Right lobe of liver (tissue), 6 donors: ENCODE measurements around the gene TMPRSS7. TPM values are rescaled to one million over a fixed set of nuclear protein-coding genes. Genes with fewer than 3 reads are reported as not detected.

Experiments
- ATAC-seq, 4 donors: fragments of 200-7000 bp; cut with Tn5 transposase; one replicate each; pipeline ENCODE4 v1.9.1; 2020; ENCODE audit warnings: mild to moderate bottlenecking in 4 of 4, moderate library complexity in 4 of 4
- DNase-seq, 3 donors: peaks; one replicate each; pipeline ENCODE4 v3.0.0-alpha.2; 2020
- H3K27ac ChIP-seq, 3 donors: fragments of 200-600 bp; one replicate each; pipeline ENCODE4 v1.8.0; 2022
- H3K27me3 ChIP-seq, 2 donors: fragments of 200-600 bp; one replicate each; pipeline ENCODE4 v1.8.0; 2022
- H3K36me3 ChIP-seq, 4 donors: fragments of 200-600 bp; sonication (generic) in 1 of 4; one replicate each; pipeline versions ENCODE4 v1.5.1 to v1.8.0; 2017 to 2022; ENCODE audit warnings: control low read depth in 1 of 4
- H3K4me1 ChIP-seq, 4 donors: fragments of 200-600 bp; sonication (generic) in 1 of 4; one replicate each; pipeline versions ENCODE4 v1.5.1 to v1.8.0; 2017 to 2022; ENCODE audit warnings: control low read depth in 1 of 4
- H3K4me3 ChIP-seq, 3 donors: fragments of 200-600 bp; one replicate each; pipeline ENCODE4 v1.8.0; 2022
- H3K9me3 ChIP-seq, 4 donors: fragments of 200-600 bp; sonication (generic) in 1 of 4; one replicate each; pipeline versions ENCODE4 v1.5.1 to v1.8.0; 2017 to 2022; ENCODE audit warnings: control low read depth in 1 of 4
- CTCF ChIP-seq, 4 donors: fragments of 200-600 bp in 3 of 4; fragments of 450-650 bp in 1 of 4; IDR thresholded peaks; one replicate each; pipeline versions ENCODE4 v1.5.1 to v1.8.0; 2016 to 2022; ENCODE audit warnings: antibody characterized with exemption in 4 of 4, mild to moderate bottlenecking in 2 of 4
- POLR2A ChIP-seq: fragments of 450-650 bp; IDR thresholded peaks from one replicate; pipeline ENCODE4 v1.6.1; 2017; ENCODE audit warnings: antibody characterized with exemption, mild to moderate bottlenecking
- WGBS: methylation state at CpG from one replicate; pipeline ENCODE4 v1.1.6; 2018; ENCODE audit warnings: low coverage, low lambda C conversion rate; ENCODE audit not compliant: insufficient coverage; ENCODE audit errors: missing lambda C conversion rate; 5-methylcytosine and 5-hydroxymethylcytosine counted together
- intact Hi-C, 2 donors: fragments of 100-400 bp; cut with DNase I; formaldehyde crosslinking; loops; one replicate each; pipeline versions ENCODE4 v1.11.2 to v1.14.1; 2022
- total RNA-seq, 6 experiments: library from RNA; depleted of rRNA in 2 of 6; stranded (reverse); fragments of >200 nt in 2 of 6; fragmentation: NEBNext Ultra II Directional in 3 of 6; extraction: Animal tissue kit (Norgen Biotek cat#: 25700) in 3 of 6; gene quantifications; one replicate each; pipeline versions ENCODE4 v1.1.0 to v1.2.4, GENCODE V29; 2016 to 2023
- donor health status: DM: no; HTN: yes; CAD: no.
- donor health status: DM: no; HTN: no; CAD: no.
- donor health status: DM: no; HTN: no; CAD: no.
- donor health status: DM: no; HTN: yes; CAD: no.
- donor health status: DM: no; HTN: yes; CAD: no.

Gene TMPRSS7
- total RNA-seq, 6 experiments from 2014 or later: not detected

DNA sequence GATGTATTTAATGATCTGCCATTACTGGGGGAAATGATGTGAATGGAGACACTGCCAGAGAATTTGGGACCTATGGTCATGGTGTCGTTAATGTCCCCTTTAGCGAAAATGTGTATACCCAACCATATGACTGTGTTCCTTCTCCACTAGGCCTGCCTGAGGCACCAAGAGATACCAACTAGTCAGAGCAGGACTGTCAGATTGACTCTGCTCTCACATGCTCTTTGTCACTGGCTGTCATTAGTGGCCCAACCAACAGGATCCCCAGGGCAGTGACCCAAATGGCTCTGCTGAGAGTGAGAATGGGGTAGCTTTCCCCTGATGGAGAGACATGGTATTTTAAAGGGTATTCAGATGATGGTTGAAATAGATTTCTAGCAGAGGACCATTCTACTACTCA lies 33.0 kb upstream of the TMPRSS7 start:
- TF ChIP-seq POLR2A: no peak
- no peak for TF ChIP-seq CTCF (IDR thresholded peaks at IDR 0.05)
- H3K27me3 ChIP-seq: no peaks in the 10 kb centered on the region
- WGBS: 100% methylated on average over 2 of the region's 2 CpGs
- H3K4me3 ChIP-seq: no peak overlapping the region
- H3K4me1 ChIP-seq: peaks cover 0 to 11% (median 4%) of the 10 kb centered on the region in 4 donors
- intact Hi-C loops: no loop called here
- no peaks in the 10 kb centered on the region for H3K9me3 ChIP-seq
- ATAC-seq (no peak), DNase-seq (no peak)
- H3K36me3 ChIP-seq: no peaks in the 10 kb centered on the region
- no peak overlapping the region for H3K27ac ChIP-seq

- Histone ChIP-seq H3K4me1 (peaks cover 0 to 11% (median 4%) of the 10 kb centered on the region in 4 donors), H3K4me3 (no peak overlapping the region), H3K9me3 (no peaks in the 10 kb centered on the region), H3K36me3 (no peaks in the 10 kb centered on the region), H3K27me3 (no peaks in the 10 kb centered on the region), H3K27ac (no peak overlapping the region)
- ATAC-seq: no peak
- no peak for DNase-seq
- intact Hi-C loops: no loop called here
- TF ChIP-seq POLR2A (no peak), CTCF (IDR thresholded peaks at IDR 0.05) (no peak)
- 63% methylated on average over 8 of the region's 8 CpGs for WGBS
Measured at GRCh38 chr3:112002096-112002971, 32.2 kb upstream of the TMPRSS7 start.

GRCh38 chr3:112003321-112004080 lies 31.0 kb upstream of the TMPRSS7 start:
- DNase-seq: no peak
- TF ChIP-seq CTCF (IDR thresholded peaks at IDR 0.05) (no peak), POLR2A (no peak)
- Histone ChIP-seq H3K9me3 (no peaks in the 10 kb centered on the region), H3K4me3 (no peak overlapping the region), H3K4me1 (peaks cover 0 to 18% (median 7%) of the 10 kb centered on the region in 4 donors), H3K27me3 (no peaks in the 10 kb centered on the region), H3K27ac (no peak overlapping the region), H3K36me3 (no peaks in the 10 kb centered on the region)
- WGBS: 50% methylated on average over 2 of the region's 4 CpGs
- intact Hi-C loops: no loop called here
- no peak for ATAC-seq

GRCh38 chr3:112004187-112004586 lies 30.3 kb upstream of the TMPRSS7 start:
- H3K36me3 ChIP-seq: no peaks in the 10 kb centered on the region
- DNase-seq: no peak
- H3K27me3 ChIP-seq: no peaks in the 10 kb centered on the region
- peaks cover 0 to 16% (median 7%) of the 10 kb centered on the region in 4 donors for H3K4me1 ChIP-seq
- no peak overlapping the region for H3K4me3 ChIP-seq
- no peaks in the 10 kb centered on the region for H3K9me3 ChIP-seq
- ATAC-seq: no peak
- no peak for TF ChIP-seq CTCF (IDR thresholded peaks at IDR 0.05)
- no peak for TF ChIP-seq POLR2A
- H3K27ac ChIP-seq: no peak overlapping the region
- intact Hi-C loops: no loop called here
- 71% methylated on average over 2 of the region's 2 CpGs for WGBS
